GM23248 (cell line): ENCODE results near the gene ASH1L. TPM values are rescaled to one million over a fixed set of nuclear protein-coding genes. Genes with fewer than 3 reads are reported as not detected.
"Not testable (repeated sequence)": the region's sequence is repeated elsewhere in the genome, so short reads cannot be mapped to it uniquely, and the experiment has no call there.

ENCODE experiments used
- DNase-seq: peaks from one replicate; pipeline ENCODE4 v3.0.0-alpha.2; 2015
- H2AFZ ChIP-seq: fragments of 200-600 bp; sonication (generic); 2 replicates; pipeline ENCODE4 v1.6.1; 2016; ENCODE audit warnings: antibody characterized with exemption
- H3F3A ChIP-seq: fragments of 200-600 bp; sonication (generic); 2 replicates; pipeline ENCODE4 v1.6.1; 2016; ENCODE audit warnings: mild to moderate bottlenecking, antibody characterized with exemption, mixed run types; ENCODE audit not compliant: insufficient read depth
- H3K27ac ChIP-seq: fragments of 200-600 bp; sonication (generic); 2 replicates; pipeline ENCODE4 v1.5.1; 2016; ENCODE audit warnings: mild to moderate bottlenecking
- H3K27me3 ChIP-seq: fragments of 200-600 bp; sonication (generic); replicated peaks from 2 replicates; pipeline ENCODE4 v1.6.1; 2016; ENCODE audit warnings: mild to moderate bottlenecking; ENCODE audit not compliant: insufficient read depth
- H3K36me3 ChIP-seq: fragments of 200-600 bp; sonication (generic); 2 replicates; pipeline ENCODE4 v1.6.1; 2016; ENCODE audit warnings: low read depth, mild to moderate bottlenecking
- H3K4me1 ChIP-seq: fragments of 200-600 bp; sonication (generic); 2 replicates; pipeline ENCODE4 v1.6.1; 2016; ENCODE audit warnings: mild to moderate bottlenecking; ENCODE audit not compliant: insufficient read depth
- H3K4me2 ChIP-seq: fragments of 200-600 bp; sonication (generic); one replicate; pipeline ENCODE4 v1.6.1; 2016; ENCODE audit warnings: mild to moderate bottlenecking; ENCODE audit not compliant: unreplicated experiment
- H3K4me3 ChIP-seq: fragments of 200-600 bp; sonication (generic); 2 replicates; pipeline ENCODE4 v1.5.1; 2016; ENCODE audit warnings: mild to moderate bottlenecking
- H3K79me2 ChIP-seq: fragments of 200-600 bp; sonication (generic); 2 replicates; pipeline ENCODE4 v1.6.1; 2016; ENCODE audit warnings: mild to moderate bottlenecking; ENCODE audit not compliant: insufficient read depth
- H3K9ac ChIP-seq: fragments of 200-600 bp; sonication (generic); 2 replicates; pipeline ENCODE4 v1.6.1; 2016; ENCODE audit warnings: mild to moderate bottlenecking
- H3K9me2 ChIP-seq: fragments of 200-600 bp; sonication (generic); 2 replicates; pipeline ENCODE4 v1.6.1; 2016; ENCODE audit warnings: mixed run types, mild to moderate bottlenecking, moderate library complexity; ENCODE audit not compliant: insufficient read depth
- H3K9me3 ChIP-seq: fragments of 200-600 bp; sonication (generic); one replicate; pipeline ENCODE4 v1.6.1; 2017; ENCODE audit warnings: low read depth
- H4K20me1 ChIP-seq: fragments of 200-600 bp; sonication (generic); 2 replicates; pipeline ENCODE4 v1.6.0; 2016; ENCODE audit not compliant: insufficient read depth
- EZH2 ChIP-seq: fragments of 200-600 bp; sonication (generic); IDR thresholded peaks from 2 replicates; pipeline ENCODE4 v1.6.1; 2018; ENCODE audit warnings: antibody characterized with exemption, mild to moderate bottlenecking; ENCODE audit not compliant: insufficient read depth, poor library complexity, severe bottlenecking
- EZH2phosphoT487 ChIP-seq: fragments of 200-600 bp; sonication (generic); IDR thresholded peaks from 2 replicates; pipeline ENCODE4 v1.6.1; 2018; ENCODE audit warnings: antibody characterized with exemption, moderate library complexity, mild to moderate bottlenecking, low read depth; ENCODE audit not compliant: insufficient read depth
- WGBS, 2 experiments: methylation state at CpG; one replicate each; pipeline ENCODE4 v1.1.6; 2015 to 2017; ENCODE audit warnings: low lambda C conversion rate in 2 of 2, low coverage in 1 of 2; ENCODE audit errors: missing lambda C conversion rate in 2 of 2; 5-methylcytosine and 5-hydroxymethylcytosine counted together
- in situ Hi-C: fragments of 300-500 bp; cut with MboI; formaldehyde crosslinking; loops from 2 replicates; pipeline ENCODE4 v1.15.0; 2020
- polyA plus RNA-seq: library from polyadenylated mRNA; unstranded; fragments of >200 nt; fragmentation: Nextera tagmentation; extraction: Ambion mirVana; gene quantifications from 2 replicates; pipeline ENCODE4 v1.2.1, GENCODE V29; 2016
- total RNA-seq: library from RNA; depleted of rRNA; stranded (reverse); fragments of >200 nt; shearing (Covaris generic); gene quantifications from 2 replicates; pipeline ENCODE4 v1.2.3, GENCODE V29; 2014

The ASH1L gene
- total and polyA plus RNA-seq, 2 experiments from 2014 or later, result 15.2 to 18.2 TPM

DNA sequence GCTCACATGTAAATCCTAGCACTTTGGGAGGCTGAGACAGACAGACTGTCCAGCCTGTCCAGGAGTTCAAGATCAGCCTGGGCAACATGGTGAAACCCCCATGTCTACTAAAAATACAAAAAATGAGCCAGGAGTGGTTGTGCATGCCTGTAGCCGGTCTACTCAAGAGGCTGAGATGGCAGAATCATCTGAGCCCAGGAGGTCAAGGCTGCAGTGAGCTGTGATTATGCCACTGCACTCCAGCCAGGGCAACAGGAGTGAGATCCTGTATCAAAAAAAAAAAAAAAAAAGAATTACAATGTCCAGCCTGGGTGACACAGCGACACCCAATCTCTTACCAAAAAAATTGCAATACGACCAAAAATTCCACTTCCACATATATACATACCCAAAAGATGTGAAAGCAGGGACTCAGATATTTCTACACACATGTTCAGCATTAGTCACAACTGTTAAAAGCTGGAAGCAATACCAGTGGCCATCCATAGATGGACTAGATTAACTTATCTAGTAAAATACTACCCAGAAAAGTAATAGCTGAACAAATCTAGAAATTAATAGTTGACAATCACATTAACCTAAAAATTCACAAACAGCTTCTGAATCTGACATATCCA, 49.2 kb downstream of the ASH1L start:
- no peak overlapping the region for H3K4me3 ChIP-seq
- peak overlapping the region; percentile 16; the same call in 1 of the 2 replicates for H3K9ac ChIP-seq
- no peak for TF ChIP-seq EZH2phosphoT487
- TF ChIP-seq EZH2, result no peak
- peak overlapping the region; percentile 75 for H3K27ac ChIP-seq
- peaks cover 97% of the 10 kb centered on the region for H3K79me2 ChIP-seq
- H3K36me3 ChIP-seq, result no peaks in the 10 kb centered on the region
- 56 to 65% methylated on average over 3 of the region's 3 CpGs for WGBS, 2 experiments
- no peaks in the 10 kb centered on the region for H3K27me3 ChIP-seq
- peak; percentile 85 for DNase-seq
- H2AFZ ChIP-seq, result no peak overlapping the region
- in situ Hi-C loops, result no loop called here
- peaks cover 11% of the 10 kb centered on the region for H3F3A ChIP-seq
- no peaks in the 10 kb centered on the region for H3K9me2 ChIP-seq
- H4K20me1 ChIP-seq, result peaks cover 4% of the 10 kb centered on the region; the same call in 1 of the 2 replicates
- H3K4me1 ChIP-seq, result peaks cover 9% of the 10 kb centered on the region; the same call in 1 of the 2 replicates
- H3K9me3 ChIP-seq, result no peaks in the 10 kb centered on the region
- peak overlapping the region; percentile 28 for H3K4me2 ChIP-seq

DNA sequence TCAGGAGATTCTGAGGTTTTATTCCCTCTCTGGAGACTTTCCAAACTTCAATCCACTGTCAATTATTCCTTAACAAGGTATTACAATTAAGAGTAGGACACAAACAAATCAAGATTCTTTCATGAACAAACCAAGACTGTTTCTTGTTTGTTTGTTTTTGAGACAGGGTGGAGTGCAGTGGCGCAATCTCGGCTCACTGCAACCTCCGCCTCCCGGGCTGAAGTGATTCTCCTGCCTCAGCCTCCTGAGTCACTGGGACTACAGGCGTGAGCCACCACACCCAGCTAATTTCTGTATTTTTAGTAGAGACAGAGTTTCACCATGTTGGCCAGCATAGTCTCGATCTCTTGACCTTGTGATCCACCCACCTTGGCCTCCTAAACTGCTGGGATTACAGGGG, 51.2 kb downstream of the ASH1L start:
- H3K4me1 ChIP-seq, H3K36me3 ChIP-seq, H3K9me2 ChIP-seq, H3K4me3 ChIP-seq, H3K9ac ChIP-seq, H3K4me2 ChIP-seq, H3K27ac ChIP-seq, in situ Hi-C loops, DNase-seq, H3K9me3 ChIP-seq, H4K20me1 ChIP-seq, H3K27me3 ChIP-seq, H2AFZ ChIP-seq: not testable (repeated sequence)
- H3K79me2 ChIP-seq, result peaks cover 100% of the 10 kb centered on the region
- 92 to 93% methylated on average over 6 of the region's 6 CpGs for WGBS, 2 experiments
- peaks cover 11% of the 10 kb centered on the region for H3F3A ChIP-seq

DNA sequence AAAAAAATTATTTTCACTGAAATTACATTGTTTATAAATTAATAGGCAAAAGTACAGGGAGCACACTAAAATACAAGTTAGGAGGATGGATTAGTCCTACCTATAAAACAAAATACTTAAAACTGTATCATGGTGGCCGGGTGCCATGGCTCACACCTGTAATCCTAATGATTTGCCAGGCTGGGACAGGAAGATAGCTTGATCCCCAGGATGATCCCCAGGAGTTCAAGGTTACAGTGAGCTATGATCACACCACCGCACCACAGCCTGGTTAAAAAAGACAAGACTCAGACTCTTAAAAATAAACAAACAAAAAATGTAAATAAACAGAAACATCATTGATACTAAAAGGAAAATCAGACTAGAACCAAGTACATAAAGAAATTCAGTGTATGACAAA, 53.5 kb downstream of the ASH1L start:
- no peak for DNase-seq
- no peak overlapping the region for H2AFZ ChIP-seq
- WGBS, 2 experiments, result 94 to 98% methylated on average over 2 of the region's 2 CpGs
- H3K4me3 ChIP-seq, result no peak overlapping the region
- TF ChIP-seq EZH2, result no peak
- H3K9me2 ChIP-seq, result no peaks in the 10 kb centered on the region
- no peaks in the 10 kb centered on the region for H3K27me3 ChIP-seq
- H4K20me1 ChIP-seq, result peaks cover 10% of the 10 kb centered on the region; the same call in 1 of the 2 replicates
- H3K4me2 ChIP-seq, result no peak overlapping the region
- H3K79me2 ChIP-seq, result peaks cover 100% of the 10 kb centered on the region
- H3K9me3 ChIP-seq, result no peaks in the 10 kb centered on the region
- H3F3A ChIP-seq, result peaks cover 11% of the 10 kb centered on the region
- peaks cover 9% of the 10 kb centered on the region; the same call in 1 of the 2 replicates for H3K4me1 ChIP-seq
- no peak overlapping the region for H3K9ac ChIP-seq
- no peaks in the 10 kb centered on the region for H3K36me3 ChIP-seq
- no peak overlapping the region for H3K27ac ChIP-seq
- in situ Hi-C loops, result no loop called here

DNA sequence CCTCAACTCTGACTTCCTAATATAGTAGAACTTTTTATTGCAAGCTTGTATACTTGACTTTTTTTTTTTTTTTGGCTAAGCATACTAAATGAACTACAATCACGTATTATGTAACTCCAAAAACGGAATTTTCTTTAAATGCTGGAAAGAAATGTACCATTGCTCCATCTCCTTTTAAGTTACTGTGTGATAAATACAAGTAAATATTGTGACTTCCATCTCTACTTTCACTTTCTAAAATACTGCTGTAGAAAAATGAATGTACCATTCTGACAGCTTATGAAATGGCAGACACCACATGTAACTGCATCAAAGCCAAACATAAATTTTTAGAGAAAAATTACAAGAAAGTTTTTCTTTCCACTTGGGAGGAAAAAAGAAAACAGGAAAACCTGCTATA, 54.7 kb downstream of the ASH1L start:
- WGBS, 2 experiments, result 78 to 81% methylated on average over 2 of the region's 2 CpGs
- peaks cover 100% of the 10 kb centered on the region for H3K79me2 ChIP-seq
- no peak overlapping the region for H3K4me3 ChIP-seq
- TF ChIP-seq EZH2phosphoT487 (no peak), EZH2 (no peak)
- no peak overlapping the region for H3K27ac ChIP-seq
- peaks cover 6% of the 10 kb centered on the region; the same call in 1 of the 2 replicates for H4K20me1 ChIP-seq
- H3K4me1 ChIP-seq, result peaks cover under 1% of the 10 kb centered on the region; the same call in 1 of the 2 replicates
- H3K36me3 ChIP-seq, result no peaks in the 10 kb centered on the region
- H3K9ac ChIP-seq, result no peak overlapping the region
- H2AFZ ChIP-seq, result no peak overlapping the region
- no peaks in the 10 kb centered on the region for H3K9me2 ChIP-seq
- no peak overlapping the region for H3K4me2 ChIP-seq
- H3K9me3 ChIP-seq, result no peaks in the 10 kb centered on the region
- H3K27me3 ChIP-seq, result no peaks in the 10 kb centered on the region
- peaks cover under 1% of the 10 kb centered on the region; the same call in 1 of the 2 replicates for H3F3A ChIP-seq
- in situ Hi-C loops, result no loop called here
- DNase-seq, result no peak

DNA sequence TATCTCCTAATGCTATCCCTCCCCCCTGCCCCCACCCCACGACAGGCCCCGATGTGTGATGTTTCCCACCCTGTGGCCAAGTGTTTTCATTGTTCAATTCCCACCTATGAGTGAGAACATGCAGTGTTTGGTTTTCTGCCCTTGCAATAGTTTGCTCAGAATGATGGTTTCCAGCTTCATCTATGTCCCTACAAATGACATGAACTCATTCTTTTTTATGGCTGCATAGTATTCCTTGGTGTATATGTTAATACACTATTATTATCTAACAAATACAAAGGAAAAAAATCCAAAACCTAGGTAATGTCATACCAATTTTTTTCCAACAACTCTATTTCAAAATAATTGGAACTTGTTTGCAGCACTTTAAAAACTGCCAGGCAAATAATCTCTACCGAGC, 56.6 kb downstream of the ASH1L start:
- H3K4me1 ChIP-seq, H2AFZ ChIP-seq, H3K9me2 ChIP-seq, H3K36me3 ChIP-seq, H3K9me3 ChIP-seq, H4K20me1 ChIP-seq, H3F3A ChIP-seq, H3K4me3 ChIP-seq, H3K4me2 ChIP-seq, DNase-seq, in situ Hi-C loops, H3K27me3 ChIP-seq, H3K9ac ChIP-seq, H3K27ac ChIP-seq: not testable (repeated sequence)
- H3K79me2 ChIP-seq, result peaks cover 100% of the 10 kb centered on the region
- 98 to 99% methylated on average over 3 of the region's 3 CpGs for WGBS, 2 experiments
